ENCODE measurements around the gene SH3BGRL. TPM values are rescaled to one million over a fixed set of nuclear protein-coding genes. Genes with fewer than 3 reads are reported as not detected.

SH3BGRL gene
- total RNA-seq, 1 donor from 2014 or later: 91.9 TPM

DNA sequence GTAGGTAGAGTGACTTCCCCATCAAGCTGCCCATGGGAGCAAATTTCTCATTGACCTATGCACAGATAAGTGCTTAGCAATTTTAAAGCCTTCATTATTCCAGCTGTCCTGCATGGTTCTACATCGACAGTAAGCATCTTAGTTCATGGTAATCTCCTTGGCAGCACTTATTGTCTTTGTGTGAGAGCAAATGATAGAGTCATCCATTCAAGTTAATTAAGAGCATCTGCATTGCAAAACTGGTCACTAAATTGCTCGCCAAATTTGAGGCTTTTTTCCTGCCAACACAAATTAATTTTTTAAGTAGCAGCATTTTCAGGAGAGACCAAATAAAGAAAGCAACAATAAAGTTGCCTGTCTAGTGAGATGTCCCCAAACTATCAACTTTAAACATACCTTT is 76.7 kb downstream of the SH3BGRL start:
- Histone ChIP-seq H3K4me3 (no peak overlapping the region), H3K4me1 (no peaks in the 10 kb centered on the region), H3K27ac (no peak overlapping the region), H3K9me3 (no peaks in the 10 kb centered on the region), H3K36me3 (peaks cover 14 to 16% of the 10 kb centered on the region in 2 donors), H3K27me3 (no peaks in the 10 kb centered on the region)
- TF ChIP-seq, protein P1, sequence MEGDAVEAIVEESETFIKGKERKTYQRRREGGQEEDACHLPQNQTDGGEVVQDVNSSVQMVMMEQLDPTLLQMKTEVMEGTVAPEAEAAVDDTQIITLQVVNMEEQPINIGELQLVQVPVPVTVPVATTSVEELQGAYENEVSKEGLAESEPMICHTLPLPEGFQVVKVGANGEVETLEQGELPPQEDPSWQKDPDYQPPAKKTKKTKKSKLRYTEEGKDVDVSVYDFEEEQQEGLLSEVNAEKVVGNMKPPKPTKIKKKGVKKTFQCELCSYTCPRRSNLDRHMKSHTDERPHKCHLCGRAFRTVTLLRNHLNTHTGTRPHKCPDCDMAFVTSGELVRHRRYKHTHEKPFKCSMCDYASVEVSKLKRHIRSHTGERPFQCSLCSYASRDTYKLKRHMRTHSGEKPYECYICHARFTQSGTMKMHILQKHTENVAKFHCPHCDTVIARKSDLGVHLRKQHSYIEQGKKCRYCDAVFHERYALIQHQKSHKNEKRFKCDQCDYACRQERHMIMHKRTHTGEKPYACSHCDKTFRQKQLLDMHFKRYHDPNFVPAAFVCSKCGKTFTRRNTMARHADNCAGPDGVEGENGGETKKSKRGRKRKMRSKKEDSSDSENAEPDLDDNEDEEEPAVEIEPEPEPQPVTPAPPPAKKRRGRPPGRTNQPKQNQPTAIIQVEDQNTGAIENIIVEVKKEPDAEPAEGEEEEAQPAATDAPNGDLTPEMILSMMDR (IDR thresholded peaks at IDR 0.05): no peak
- intact Hi-C loops (cut with DNase I): no loop called here
- DNase-seq (ENCODE audit: low spot score in 2 of 2): no peak

DNA sequence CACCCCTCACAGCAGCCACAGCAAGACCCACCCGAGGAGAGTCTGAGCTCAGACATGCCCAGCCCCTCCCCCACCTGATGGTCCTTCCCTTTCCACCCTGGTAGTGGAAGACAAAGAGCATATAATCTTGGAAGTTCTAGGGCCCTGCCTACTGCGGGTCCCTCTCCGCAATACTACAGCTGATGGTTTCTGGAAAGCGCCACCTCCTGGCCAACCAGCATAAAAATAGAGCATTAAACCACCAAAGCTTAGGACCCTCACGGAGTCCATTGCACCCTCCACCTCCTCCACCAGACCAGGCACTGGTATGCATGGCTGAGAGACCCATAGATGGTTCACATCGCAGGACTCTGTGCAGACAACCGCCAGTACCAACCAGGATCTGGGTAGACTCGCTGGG is 78.2 kb downstream of the SH3BGRL start:
- Histone ChIP-seq H3K4me3 (no peak overlapping the region), H3K27ac (no peak overlapping the region), H3K4me1 (no peaks in the 10 kb centered on the region), H3K36me3 (peaks cover 14 to 16% of the 10 kb centered on the region in 2 donors), H3K27me3 (no peaks in the 10 kb centered on the region), H3K9me3 (no peaks in the 10 kb centered on the region)
- TF ChIP-seq, protein P1 (IDR thresholded peaks at IDR 0.05): no peak
- no peak for DNase-seq (ENCODE audit: low spot score in 2 of 2)
- intact Hi-C loops (cut with DNase I): no loop called here

DNA sequence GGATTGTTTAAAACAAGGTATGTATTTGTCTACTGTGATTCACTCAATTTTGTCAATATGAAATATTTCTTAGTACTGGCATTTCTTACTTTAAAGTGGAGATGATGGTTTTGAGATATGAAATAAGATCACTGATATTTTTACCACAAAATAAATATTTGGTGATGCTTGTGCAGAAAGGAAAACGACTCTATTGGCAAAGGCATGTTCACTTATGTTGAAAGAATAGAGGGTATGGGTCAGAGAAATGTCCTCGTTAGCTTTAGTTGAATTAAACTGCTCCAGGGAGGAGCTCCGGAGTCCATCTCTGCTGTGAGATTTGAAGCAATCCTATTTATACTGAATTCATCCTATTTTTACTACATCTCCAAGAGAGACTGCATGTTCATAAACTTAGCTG is 84.2 kb downstream of the SH3BGRL start:
- TF ChIP-seq, protein P1 (IDR thresholded peaks at IDR 0.05): no peak
- no peak for DNase-seq (ENCODE audit: low spot score in 2 of 2)
- intact Hi-C loops (cut with DNase I): no loop called here
- H3K4me1 ChIP-seq: no peaks in the 10 kb centered on the region
- H3K36me3 ChIP-seq: no peaks in the 10 kb centered on the region
- no peak overlapping the region for H3K27ac ChIP-seq
- H3K4me3 ChIP-seq: no peak overlapping the region
- no peaks in the 10 kb centered on the region for H3K27me3 ChIP-seq
- H3K9me3 ChIP-seq: no peaks in the 10 kb centered on the region

DNA sequence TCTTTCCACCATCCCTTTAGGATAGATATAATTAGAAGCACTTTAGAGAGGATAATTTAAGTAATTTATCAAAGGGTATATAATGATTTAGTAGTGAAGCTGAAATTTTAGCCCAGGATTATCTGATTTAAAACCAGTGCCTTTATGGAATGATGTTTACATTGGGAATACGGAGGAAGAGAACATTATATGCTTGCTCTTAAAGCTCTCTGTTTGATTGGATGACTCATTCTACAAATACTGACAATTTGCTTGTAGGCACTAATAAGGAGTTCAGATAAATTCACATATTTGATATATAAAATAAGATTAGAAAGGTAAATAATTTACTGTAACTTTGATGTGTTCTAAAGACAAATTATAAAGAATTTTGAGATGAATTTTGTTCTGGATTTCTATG is 84.7 kb downstream of the SH3BGRL start:
- Histone ChIP-seq H3K27ac (no peak overlapping the region), H3K36me3 (no peaks in the 10 kb centered on the region), H3K4me1 (no peaks in the 10 kb centered on the region), H3K27me3 (no peaks in the 10 kb centered on the region), H3K9me3 (peaks cover 0 to 5% of the 10 kb centered on the region in 2 donors), H3K4me3 (no peak overlapping the region)
- no peak for DNase-seq (ENCODE audit: low spot score in 2 of 2)
- TF ChIP-seq, protein P1 (IDR thresholded peaks at IDR 0.05): no peak
- intact Hi-C loops (cut with DNase I): no loop called here

DNA sequence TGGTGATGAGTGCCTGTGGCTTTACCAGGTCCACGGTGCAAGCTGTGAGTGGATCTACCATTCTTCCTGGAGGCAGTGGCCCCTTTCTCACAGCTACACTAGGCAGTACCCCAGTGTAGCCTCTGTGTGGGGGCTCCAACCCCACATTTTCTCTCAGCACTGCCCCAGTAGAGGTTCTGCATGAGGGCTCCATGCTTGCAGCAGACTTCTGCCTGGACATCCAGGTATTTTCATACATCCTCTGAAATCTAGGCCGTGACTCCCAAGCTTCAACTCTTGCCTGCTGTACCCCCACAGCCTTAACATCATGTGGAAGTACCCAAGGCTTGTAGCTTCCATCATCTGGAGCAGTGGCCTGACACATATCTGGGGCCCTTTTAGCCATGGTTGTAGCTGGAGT is 90.1 kb downstream of the SH3BGRL start:
- no peak overlapping the region for H3K27ac ChIP-seq
- intact Hi-C loops (cut with DNase I): no loop called here
- no peaks in the 10 kb centered on the region for H3K27me3 ChIP-seq
- no peak overlapping the region for H3K4me3 ChIP-seq
- TF ChIP-seq, protein P1 (IDR thresholded peaks at IDR 0.05): no peak
- peaks cover 0 to 3% of the 10 kb centered on the region in 2 donors for H3K36me3 ChIP-seq
- no peak for DNase-seq (ENCODE audit: low spot score in 2 of 2)
- H3K4me1 ChIP-seq: no peaks in the 10 kb centered on the region
- H3K9me3 ChIP-seq: peaks cover 0 to 16% of the 10 kb centered on the region in 2 donors

DNA sequence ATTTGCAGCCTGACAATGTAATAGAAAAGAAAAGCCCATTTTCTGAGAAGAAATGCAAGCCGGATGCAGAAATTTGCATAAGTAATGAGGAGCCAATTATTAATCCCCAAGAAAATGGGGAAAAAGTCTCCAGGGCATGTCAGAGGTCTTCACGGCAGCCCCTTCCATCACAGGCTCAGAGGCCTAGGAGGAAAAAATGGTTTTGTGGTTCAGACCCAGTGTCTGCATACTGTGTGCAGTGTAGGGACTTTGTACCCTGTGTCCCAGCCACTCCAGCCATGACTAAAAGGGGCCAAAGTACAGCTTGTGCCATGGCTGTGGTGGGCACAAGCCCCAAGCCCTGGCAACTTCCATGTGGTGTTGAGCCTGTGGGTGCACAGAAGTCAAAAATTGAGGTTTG is 92.2 kb downstream of the SH3BGRL start:
- no peak overlapping the region for H3K4me3 ChIP-seq
- H3K27me3 ChIP-seq: no peaks in the 10 kb centered on the region
- no peak overlapping the region for H3K27ac ChIP-seq
- TF ChIP-seq, protein P1 (IDR thresholded peaks at IDR 0.05): no peak
- H3K9me3 ChIP-seq: peaks cover 0 to 16% of the 10 kb centered on the region in 2 donors
- intact Hi-C loops (cut with DNase I): no loop called here
- H3K36me3 ChIP-seq: peaks cover 0 to 3% of the 10 kb centered on the region in 2 donors
- DNase-seq (ENCODE audit: low spot score in 2 of 2): no peak
- no peaks in the 10 kb centered on the region for H3K4me1 ChIP-seq

All from ascending aorta (tissue), 2 donors.